Kidney (tissue), 14 donors: Measurements from ENCODE around the gene MAP3K1. TPM values are rescaled to one million over a fixed set of nuclear protein-coding genes. Genes with fewer than 3 reads are reported as not detected.

Experiments
- DNase-seq, 5 donors: peaks; one replicate each; pipeline ENCODE4 v3.0.0-alpha.2; 2013 to 2020
- FAIRE-seq: peaks from 2 replicates; lab custom pipeline; 2012; peaks lifted over from hg19 to GRCh38; lab: Jason Lieb, UNC
- H3K27ac ChIP-seq, 2 donors: one replicate each; pipeline ENCODE4 v1.7.0; 2013; ENCODE audit warnings: low read depth in 2 of 2, low read length in 2 of 2, inconsistent platforms in 1 of 2
- H3K27me3 ChIP-seq: one replicate; pipeline ENCODE4 v1.7.1; 2013; ENCODE audit warnings: low read length, inconsistent platforms; ENCODE audit not compliant: control insufficient read depth, insufficient read depth
- H3K36me3 ChIP-seq, 3 donors: one replicate each; pipeline versions ENCODE4 v1.7.0 to v1.7.1; 2013; ENCODE audit warnings: low read length in 3 of 3, control low read depth in 1 of 3, inconsistent platforms in 1 of 3; ENCODE audit not compliant: insufficient read depth in 3 of 3, control insufficient read depth in 2 of 3
- H3K4me1 ChIP-seq, 3 donors: one replicate each; pipeline versions ENCODE4 v1.7.0 to v1.7.1; 2013; ENCODE audit warnings: low read length in 3 of 3, inconsistent platforms in 1 of 3, low read depth in 1 of 3; ENCODE audit not compliant: control insufficient read depth in 2 of 3, insufficient read depth in 2 of 3
- H3K4me3 ChIP-seq, 3 donors: one replicate each; pipeline versions ENCODE4 v1.7.0 to v1.8.1; 2013; ENCODE audit warnings: low read length in 3 of 3, control low read depth in 1 of 3, inconsistent platforms in 1 of 3
- H3K9ac ChIP-seq, 3 donors: one replicate each; pipeline versions ENCODE4 v1.7.0 to v1.7.1; 2013; ENCODE audit warnings: low read length in 3 of 3, control low read depth in 1 of 3, inconsistent platforms in 1 of 3
- H3K9me3 ChIP-seq, 3 donors: one replicate each; pipeline versions ENCODE4 v1.7.0 to v1.7.1; 2013; ENCODE audit warnings: low read length in 3 of 3, control low read depth in 1 of 3, inconsistent platforms in 1 of 3; ENCODE audit not compliant: control insufficient read depth in 2 of 3, insufficient read depth in 1 of 3
- intact Hi-C: fragments of 100-400 bp; cut with DNase I; formaldehyde crosslinking; loops from one replicate; pipeline ENCODE4 v1.11.1; 2022
- polyA plus RNA-seq: library from polyadenylated mRNA; stranded (reverse); fragments of 350-450 nt; fragmentation: Illumina TruSeq; extraction: RNeasy Lipid Tissue Mini Kit (QIAGEN cat#74804); gene quantifications from one replicate; pipeline ENCODE4 v1.2.3, GENCODE V29; 2014; ENCODE audit warnings: low read depth, low replicate concordance; ENCODE audit not compliant: insufficient read depth
- total RNA-seq: library from RNA; stranded (reverse); fragmentation: NEBNext Ultra II Directional; extraction: Animal tissue kit (Norgen Biotek cat#: 25700); gene quantifications from one replicate; pipeline ENCODE4 v1.2.1, GENCODE V29; 2021
- TF ChIP-seq, protein P1 (sequence below): IDR thresholded peaks from 3 replicates; pipeline ENCODE4 v1.5.1; 2012; ENCODE audit warnings: mild to moderate bottlenecking, moderate library complexity, borderline replicate concordance; ENCODE audit not compliant: insufficient read depth; ENCODE audit errors: extremely low read depth
- donor health status: control.
- donor health status: control.
- donor health status: control.
- donor health status: control.
- donor health status: control.
- donor health status: DM: yes; HTN: yes; CAD: no.
- donor health status: Normal renal cell carcinoma (clear cell type).

Gene MAP3K1
- total and polyA plus RNA-seq, 2 donors from 2014 or later = 8.1 to 64.0 TPM

GRCh38 chr5:56845904-56846480 is 30.6 kb downstream of the MAP3K1 start:
- no peak overlapping the region for H3K9ac ChIP-seq
- H3K36me3 ChIP-seq = no peaks in the 10 kb centered on the region
- intact Hi-C loops = no loop called here
- H3K27ac ChIP-seq = no peak overlapping the region
- no peak for FAIRE-seq
- H3K9me3 ChIP-seq = no peaks in the 10 kb centered on the region
- H3K27me3 ChIP-seq = no peaks in the 10 kb centered on the region
- no peak overlapping the region for H3K4me3 ChIP-seq
- no peak for DNase-seq
- peaks cover 4 to 33% (median 16%) of the 10 kb centered on the region in 3 donors for H3K4me1 ChIP-seq
- TF ChIP-seq, protein P1, sequence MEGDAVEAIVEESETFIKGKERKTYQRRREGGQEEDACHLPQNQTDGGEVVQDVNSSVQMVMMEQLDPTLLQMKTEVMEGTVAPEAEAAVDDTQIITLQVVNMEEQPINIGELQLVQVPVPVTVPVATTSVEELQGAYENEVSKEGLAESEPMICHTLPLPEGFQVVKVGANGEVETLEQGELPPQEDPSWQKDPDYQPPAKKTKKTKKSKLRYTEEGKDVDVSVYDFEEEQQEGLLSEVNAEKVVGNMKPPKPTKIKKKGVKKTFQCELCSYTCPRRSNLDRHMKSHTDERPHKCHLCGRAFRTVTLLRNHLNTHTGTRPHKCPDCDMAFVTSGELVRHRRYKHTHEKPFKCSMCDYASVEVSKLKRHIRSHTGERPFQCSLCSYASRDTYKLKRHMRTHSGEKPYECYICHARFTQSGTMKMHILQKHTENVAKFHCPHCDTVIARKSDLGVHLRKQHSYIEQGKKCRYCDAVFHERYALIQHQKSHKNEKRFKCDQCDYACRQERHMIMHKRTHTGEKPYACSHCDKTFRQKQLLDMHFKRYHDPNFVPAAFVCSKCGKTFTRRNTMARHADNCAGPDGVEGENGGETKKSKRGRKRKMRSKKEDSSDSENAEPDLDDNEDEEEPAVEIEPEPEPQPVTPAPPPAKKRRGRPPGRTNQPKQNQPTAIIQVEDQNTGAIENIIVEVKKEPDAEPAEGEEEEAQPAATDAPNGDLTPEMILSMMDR = no peak

- no peak for DNase-seq
- FAIRE-seq = no peak
- H3K36me3 ChIP-seq = no peaks in the 10 kb centered on the region
- H3K4me1 ChIP-seq = peaks cover 8 to 47% (median 24%) of the 10 kb centered on the region in 3 donors
- no peaks in the 10 kb centered on the region for H3K9me3 ChIP-seq
- intact Hi-C loops = no loop called here
- no peak overlapping the region for H3K9ac ChIP-seq
- no peaks in the 10 kb centered on the region for H3K27me3 ChIP-seq
- no peak overlapping the region for H3K27ac ChIP-seq
- no peak overlapping the region for H3K4me3 ChIP-seq
- TF ChIP-seq, protein P1 = no peak
Measured at GRCh38 chr5:56848206-56848605, 32.9 kb downstream of the MAP3K1 start.

DNA sequence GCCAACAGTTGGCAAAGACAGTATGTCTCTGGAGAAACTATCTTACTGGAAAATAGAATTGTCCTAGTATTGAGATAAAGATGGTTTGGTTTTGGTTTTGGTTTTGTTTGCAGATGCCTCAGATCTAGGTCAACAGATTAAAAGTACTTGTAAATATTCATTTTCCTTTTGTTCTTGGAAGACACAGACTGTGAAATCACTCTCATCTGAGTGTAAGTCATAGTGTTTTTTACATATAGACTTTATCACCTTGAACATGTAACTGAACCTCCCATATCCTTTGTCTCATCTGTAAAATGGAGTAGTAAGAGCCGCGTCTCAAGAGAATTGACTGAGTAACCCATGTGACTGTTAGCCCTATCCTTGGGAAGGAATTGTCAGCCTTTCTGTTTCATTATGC is 34.3 kb downstream of the MAP3K1 start:
- DNase-seq (no peak), FAIRE-seq (no peak)
- Histone ChIP-seq H3K9ac (no peak overlapping the region), H3K4me3 (no peak overlapping the region), H3K27ac (peak overlapping the region in 1 of 2 donors; percentile 35), H3K4me1 (peaks cover 9 to 42% (median 28%) of the 10 kb centered on the region in 3 donors), H3K9me3 (no peaks in the 10 kb centered on the region), H3K36me3 (no peaks in the 10 kb centered on the region), H3K27me3 (no peaks in the 10 kb centered on the region)
- intact Hi-C loops = no loop called here
- TF ChIP-seq, protein P1 = no peak
